K562 (cell line): ENCODE data around the gene UBE2E2. TPM values are rescaled to one million over a fixed set of nuclear protein-coding genes. Genes with fewer than 3 reads are reported as not detected.

ENCODE experiments used
- ATAC-seq: fragments of 200-7000 bp; cut with Tn5 transposase; 3 replicates; pipeline ENCODE4 v1.9.1; 2020; ENCODE audit warnings: moderate library complexity
- BruUV-seq: library from RNA; stranded (reverse); fragments of 400-500 nt; replicated peaks from 2 replicates; lab custom pipeline; 2021; lab: Mats Ljungman, UMichigan
- CTCF ChIA-PET: fragments of 300-600 bp; formaldehyde crosslinking; extraction: SDS; loops from one replicate; lab custom pipeline; 2021; ENCODE audit warnings: low intra/inter-chr PET ratio; lab: Yijun Ruan, JAX
- POLR2A ChIA-PET: fragments of 300-600, 350-650 bp; sonication (Branson Sonifier 250); formaldehyde crosslinking; extraction: SDS; loops from one replicate; lab custom pipeline; 2021; ENCODE audit warnings: antibody characterized with exemption, inconsistent platforms; lab: Yijun Ruan, JAX
- DNase-seq, 4 experiments: peaks; one replicate each; pipeline versions ENCODE4 v3.0.0 to v3.0.0-alpha.2; 2011 to 2018; ENCODE audit warnings: low spot score in 3 of 4, mixed read lengths in 3 of 4; ENCODE audit errors: extremely low read depth in 1 of 4
- FAIRE-seq: peaks from 2 replicates; lab custom pipeline; 2011; peaks lifted over from hg19 to GRCh38; lab: Jason Lieb, UNC
- H2AFZ ChIP-seq: 2 replicates; pipeline ENCODE4 v1.6.0; 2011; ENCODE audit warnings: low read depth, low read length, control low read depth, inconsistent platforms
- H3K27ac ChIP-seq: fragments of 200-600 bp; 3 replicates; pipeline ENCODE4 v1.8.0; 2011; ENCODE audit warnings: low read depth, mild to moderate bottlenecking, control low read depth, inconsistent platforms, low read length, moderate library complexity, mixed read lengths; ENCODE audit errors: extremely low read depth
- H3K27me3 ChIP-seq, 2 experiments: fragments of 300-600 bp in 1 of 2; 2 replicates in 1 of 2; 3 replicates in 1 of 2; pipeline versions ENCODE4 v1.6.0 to v1.8.0; 2011; ENCODE audit warnings: inconsistent platforms in 2 of 2, low read length in 2 of 2, mild to moderate bottlenecking in 1 of 2, mixed read lengths in 1 of 2, moderate library complexity in 1 of 2; ENCODE audit not compliant: control insufficient read depth in 2 of 2, insufficient read depth in 2 of 2
- H3K36me3 ChIP-seq: fragments of 300-600 bp; 3 replicates; pipeline ENCODE4 v1.8.0; 2011; ENCODE audit warnings: mild to moderate bottlenecking, low read length, inconsistent platforms; ENCODE audit not compliant: control insufficient read depth, insufficient read depth
- H3K4me1 ChIP-seq, 2 experiments: fragments of 200-600 bp in 1 of 2; replicated peaks in 1 of 2; 2 replicates in 1 of 2; 3 replicates in 1 of 2; pipeline versions ENCODE4 v1.5.1 to v1.8.0; 2011; ENCODE audit warnings: inconsistent platforms in 2 of 2, low read length in 2 of 2, mild to moderate bottlenecking in 1 of 2, mixed read lengths in 1 of 2, moderate library complexity in 1 of 2; ENCODE audit not compliant: control insufficient read depth in 2 of 2, insufficient read depth in 2 of 2
- H3K4me2 ChIP-seq: 2 replicates; pipeline ENCODE4 v1.6.1; 2011; ENCODE audit warnings: low read length, control low read depth, inconsistent platforms, mixed read lengths; ENCODE audit not compliant: insufficient read depth
- H3K4me3 ChIP-seq: fragments of 200-600 bp; sonication (generic), shearing (Covaris generic); 2 replicates; pipeline ENCODE4 v1.5.1; 2016; ENCODE audit warnings: control low read depth, inconsistent platforms
- H3K79me2 ChIP-seq: fragments of 200-600 bp; 3 replicates; pipeline ENCODE4 v1.8.0; 2011; ENCODE audit warnings: low read length, inconsistent platforms; ENCODE audit not compliant: control insufficient read depth, insufficient read depth
- H3K9ac ChIP-seq, 2 experiments: 2 replicates each; pipeline versions ENCODE4 v1.6.0 to v1.6.1; 2011; ENCODE audit warnings: low read depth in 2 of 2, low read length in 2 of 2, control low read depth in 1 of 2, inconsistent platforms in 1 of 2, mild to moderate bottlenecking in 1 of 2, mixed read lengths in 1 of 2; ENCODE audit not compliant: insufficient read depth in 1 of 2
- H3K9me1 ChIP-seq: one replicate; pipeline ENCODE4 v1.6.0; 2011; ENCODE audit warnings: inconsistent platforms, mild to moderate bottlenecking, low read length, moderate library complexity; ENCODE audit not compliant: control insufficient read depth, insufficient read depth
- H3K9me3 ChIP-seq: replicated peaks from 2 replicates; pipeline ENCODE4 v1.5.1; 2011; ENCODE audit warnings: low read depth, low read length, inconsistent platforms; ENCODE audit not compliant: control insufficient read depth, insufficient read depth
- H4K20me1 ChIP-seq: replicated peaks from 2 replicates; pipeline ENCODE4 v1.6.1; 2011; ENCODE audit warnings: low read length, inconsistent platforms, mixed read lengths; ENCODE audit not compliant: control insufficient read depth, insufficient read depth
- DDX20 ChIP-seq: fragments of 450-650 bp; IDR thresholded peaks from 2 replicates; pipeline ENCODE4 v1.6.1; 2016; ENCODE audit warnings: missing genetic modification characterization, low read depth, mild to moderate bottlenecking, missing compliant biosample characterization, moderate library complexity
- ETS2 ChIP-seq: IDR thresholded peaks from 2 replicates; pipeline ENCODE4 v1.6.1; 2016; ENCODE audit warnings: borderline replicate concordance, missing genetic modification characterization, mild to moderate bottlenecking, moderate library complexity, missing compliant biosample characterization; ENCODE audit not compliant: poor library complexity, severe bottlenecking
- GTF2E2 ChIP-seq: fragments of 200-800 bp; sonication (Bioruptor generic); IDR thresholded peaks from 2 replicates; pipeline ENCODE4 v1.6.1; 2016; ENCODE audit warnings: missing genetic modification characterization, missing compliant biosample characterization
- IFI16 ChIP-seq: fragments of 250-450 bp; sonication (Bioruptor Pico); IDR thresholded peaks from 2 replicates; pipeline ENCODE4 v2.1.2; 2022; ENCODE audit warnings: mild to moderate bottlenecking, inconsistent platforms
- ILK ChIP-seq: fragments of 450-650 bp; IDR thresholded peaks from 2 replicates; pipeline ENCODE4 v1.6.1; 2016; ENCODE audit warnings: missing genetic modification characterization, low read depth, mild to moderate bottlenecking, missing compliant biosample characterization, moderate library complexity, borderline replicate concordance
- MAZ ChIP-seq, 2 experiments: fragments of 450-650 bp in 1 of 2; sonication (generic) in 1 of 2; formaldehyde crosslinking; IDR thresholded peaks in 1 of 2; conservative IDR thresholded peaks in 1 of 2; 2 replicates each; pipeline versions ENCODE4 v1.4.0 to v1.5.0; 2020; ENCODE audit warnings: mild to moderate bottlenecking in 1 of 2, missing genetic modification reagents in 1 of 2
- SNIP1 ChIP-seq: fragments of 450-650 bp; IDR thresholded peaks from 2 replicates; pipeline ENCODE4 v1.7.1; 2017; ENCODE audit warnings: low read depth, mild to moderate bottlenecking
- THRAP3 ChIP-seq: fragments of 450-650 bp; IDR thresholded peaks from 2 replicates; pipeline ENCODE4 v1.6.1; 2016; ENCODE audit warnings: mild to moderate bottlenecking, inconsistent platforms, borderline replicate concordance
- WGBS: fragments of 100-300 bp; shearing (Covaris generic); methylation state at CpG from one replicate; pipeline ENCODE4 v1.1.6; 2016; ENCODE audit warnings: low coverage, mixed read lengths; ENCODE audit not compliant: insufficient coverage; ENCODE audit errors: missing lambda C conversion rate; 5-methylcytosine and 5-hydroxymethylcytosine counted together
- in situ Hi-C: fragments of 300-500 bp; cut with MboI; formaldehyde crosslinking; loops from 4 replicates; pipeline ENCODE4 v1.15.0; 2018; ENCODE audit warnings: inconsistent platforms, mixed read lengths
- intact Hi-C: fragments of 100-400 bp; cut with micrococcal nuclease; formaldehyde crosslinking; loops from 2 replicates; pipeline ENCODE4 v1.14.2; 2022
- polyA plus RNA-seq, 8 experiments: library from polyadenylated mRNA; depleted of rRNA in 4 of 8; stranded (reverse) in 5 of 8; unstranded in 3 of 8; fragments of >200 nt; fragmentation: Nextera tagmentation in 2 of 8; fragmentation: Illumina TruSeq in 1 of 8; extraction: Ambion mirVana in 2 of 8; extraction: Trizol in 1 of 8; gene quantifications; 2 replicates each; pipeline versions ENCODE4 v1.2.1 to v1.2.3, GENCODE V29; 2011 to 2014; ENCODE audit warnings: inconsistent platforms in 1 of 8, missing spikeins in 1 of 8
- total RNA-seq, 7 experiments: library from RNA; depleted of rRNA in 6 of 7; stranded (reverse); fragments of >200 nt in 6 of 7; fragmentation: Illumina TruSeq in 2 of 7; extraction: Trizol in 2 of 7; gene quantifications; 2 replicates each; pipeline versions ENCODE4 v1.2.1 to v1.2.3, GENCODE V29; 2011 to 2021; ENCODE audit warnings: low replicate concordance in 1 of 7
- TF ChIP-seq, protein P1 (sequence below): fragments of 200-600 bp; sonication (generic); IDR thresholded peaks from one replicate; pipeline ENCODE4 v1.6.1; 2012; ENCODE audit warnings: mild to moderate bottlenecking, low read depth, low read length, inconsistent platforms

UBE2E2 gene
- total and polyA plus RNA-seq, 9 of the 15 experiments (the other 6 are each of a cell fraction or from before 2014, with no cell fraction given): 0.22 to 5.1 (median 1.9) TPM

DNA sequence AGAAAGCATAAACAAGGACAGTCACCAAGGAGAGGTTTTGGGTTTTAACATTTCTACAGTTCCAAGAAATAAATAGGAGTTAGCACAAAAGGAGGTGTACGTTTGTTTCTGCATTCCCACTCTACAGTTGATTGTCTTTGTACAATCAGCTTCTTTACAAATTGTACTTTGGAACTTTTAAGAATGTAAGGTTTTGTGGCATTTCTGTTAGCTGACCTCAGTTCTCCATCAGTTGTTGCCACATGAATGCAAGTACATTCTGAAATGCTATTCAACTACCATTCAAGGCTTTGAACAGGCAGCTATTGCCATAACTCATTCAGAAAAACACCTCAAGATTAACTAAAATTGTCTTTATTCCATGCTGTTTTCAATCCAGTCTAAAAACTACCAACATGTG is 349.4 kb downstream of the UBE2E2 start:
- no peak overlapping the region for H3K27ac ChIP-seq
- ChIA-PET CTCF (no interaction called here), POLR2A (interaction anchor here (0.7 kb wide), 1 partner anchor 87 kb away, joined by 3 read pairs; no protein-coding TSS in a partner anchor)
- H3K27me3 ChIP-seq: no peaks in the 10 kb centered on the region
- H3K9me1 ChIP-seq: no peaks in the 10 kb centered on the region
- no peak overlapping the region for H3K4me3 ChIP-seq
- no TSS peak for BruUV-seq
- DNase-seq (no peak), FAIRE-seq (no peak), ATAC-seq (no peak)
- in situ Hi-C loops: no loop called here
- no peaks in the 10 kb centered on the region for H3K4me1 ChIP-seq
- no peak overlapping the region for H3K9ac ChIP-seq
- no peaks in the 10 kb centered on the region for H3K36me3 ChIP-seq
- no peak overlapping the region for H2AFZ ChIP-seq
- WGBS: 0% methylated on average over 1 of the region's 1 CpG
- H3K4me2 ChIP-seq: no peak overlapping the region
- no peaks in the 10 kb centered on the region for H4K20me1 ChIP-seq
- intact Hi-C loops: no loop called here
- H3K79me2 ChIP-seq: no peaks in the 10 kb centered on the region
- H3K9me3 ChIP-seq: no peaks in the 10 kb centered on the region
- TF ChIP-seq IFI16 (CRISPR knock-in tag) (no peak), SNIP1 (no peak), ETS2 (no peak), ILK (no peak), THRAP3 (no peak), GTF2E2 (tag) (no peak), DDX20 (tag) (no peak), MAZ (CRISPR knock-in tag; conservative IDR thresholded peaks at IDR 0.05 in 1 of 2, IDR thresholded peaks at IDR 0.05 in 1 of 2) (no peak)
- TF ChIP-seq, protein P1, sequence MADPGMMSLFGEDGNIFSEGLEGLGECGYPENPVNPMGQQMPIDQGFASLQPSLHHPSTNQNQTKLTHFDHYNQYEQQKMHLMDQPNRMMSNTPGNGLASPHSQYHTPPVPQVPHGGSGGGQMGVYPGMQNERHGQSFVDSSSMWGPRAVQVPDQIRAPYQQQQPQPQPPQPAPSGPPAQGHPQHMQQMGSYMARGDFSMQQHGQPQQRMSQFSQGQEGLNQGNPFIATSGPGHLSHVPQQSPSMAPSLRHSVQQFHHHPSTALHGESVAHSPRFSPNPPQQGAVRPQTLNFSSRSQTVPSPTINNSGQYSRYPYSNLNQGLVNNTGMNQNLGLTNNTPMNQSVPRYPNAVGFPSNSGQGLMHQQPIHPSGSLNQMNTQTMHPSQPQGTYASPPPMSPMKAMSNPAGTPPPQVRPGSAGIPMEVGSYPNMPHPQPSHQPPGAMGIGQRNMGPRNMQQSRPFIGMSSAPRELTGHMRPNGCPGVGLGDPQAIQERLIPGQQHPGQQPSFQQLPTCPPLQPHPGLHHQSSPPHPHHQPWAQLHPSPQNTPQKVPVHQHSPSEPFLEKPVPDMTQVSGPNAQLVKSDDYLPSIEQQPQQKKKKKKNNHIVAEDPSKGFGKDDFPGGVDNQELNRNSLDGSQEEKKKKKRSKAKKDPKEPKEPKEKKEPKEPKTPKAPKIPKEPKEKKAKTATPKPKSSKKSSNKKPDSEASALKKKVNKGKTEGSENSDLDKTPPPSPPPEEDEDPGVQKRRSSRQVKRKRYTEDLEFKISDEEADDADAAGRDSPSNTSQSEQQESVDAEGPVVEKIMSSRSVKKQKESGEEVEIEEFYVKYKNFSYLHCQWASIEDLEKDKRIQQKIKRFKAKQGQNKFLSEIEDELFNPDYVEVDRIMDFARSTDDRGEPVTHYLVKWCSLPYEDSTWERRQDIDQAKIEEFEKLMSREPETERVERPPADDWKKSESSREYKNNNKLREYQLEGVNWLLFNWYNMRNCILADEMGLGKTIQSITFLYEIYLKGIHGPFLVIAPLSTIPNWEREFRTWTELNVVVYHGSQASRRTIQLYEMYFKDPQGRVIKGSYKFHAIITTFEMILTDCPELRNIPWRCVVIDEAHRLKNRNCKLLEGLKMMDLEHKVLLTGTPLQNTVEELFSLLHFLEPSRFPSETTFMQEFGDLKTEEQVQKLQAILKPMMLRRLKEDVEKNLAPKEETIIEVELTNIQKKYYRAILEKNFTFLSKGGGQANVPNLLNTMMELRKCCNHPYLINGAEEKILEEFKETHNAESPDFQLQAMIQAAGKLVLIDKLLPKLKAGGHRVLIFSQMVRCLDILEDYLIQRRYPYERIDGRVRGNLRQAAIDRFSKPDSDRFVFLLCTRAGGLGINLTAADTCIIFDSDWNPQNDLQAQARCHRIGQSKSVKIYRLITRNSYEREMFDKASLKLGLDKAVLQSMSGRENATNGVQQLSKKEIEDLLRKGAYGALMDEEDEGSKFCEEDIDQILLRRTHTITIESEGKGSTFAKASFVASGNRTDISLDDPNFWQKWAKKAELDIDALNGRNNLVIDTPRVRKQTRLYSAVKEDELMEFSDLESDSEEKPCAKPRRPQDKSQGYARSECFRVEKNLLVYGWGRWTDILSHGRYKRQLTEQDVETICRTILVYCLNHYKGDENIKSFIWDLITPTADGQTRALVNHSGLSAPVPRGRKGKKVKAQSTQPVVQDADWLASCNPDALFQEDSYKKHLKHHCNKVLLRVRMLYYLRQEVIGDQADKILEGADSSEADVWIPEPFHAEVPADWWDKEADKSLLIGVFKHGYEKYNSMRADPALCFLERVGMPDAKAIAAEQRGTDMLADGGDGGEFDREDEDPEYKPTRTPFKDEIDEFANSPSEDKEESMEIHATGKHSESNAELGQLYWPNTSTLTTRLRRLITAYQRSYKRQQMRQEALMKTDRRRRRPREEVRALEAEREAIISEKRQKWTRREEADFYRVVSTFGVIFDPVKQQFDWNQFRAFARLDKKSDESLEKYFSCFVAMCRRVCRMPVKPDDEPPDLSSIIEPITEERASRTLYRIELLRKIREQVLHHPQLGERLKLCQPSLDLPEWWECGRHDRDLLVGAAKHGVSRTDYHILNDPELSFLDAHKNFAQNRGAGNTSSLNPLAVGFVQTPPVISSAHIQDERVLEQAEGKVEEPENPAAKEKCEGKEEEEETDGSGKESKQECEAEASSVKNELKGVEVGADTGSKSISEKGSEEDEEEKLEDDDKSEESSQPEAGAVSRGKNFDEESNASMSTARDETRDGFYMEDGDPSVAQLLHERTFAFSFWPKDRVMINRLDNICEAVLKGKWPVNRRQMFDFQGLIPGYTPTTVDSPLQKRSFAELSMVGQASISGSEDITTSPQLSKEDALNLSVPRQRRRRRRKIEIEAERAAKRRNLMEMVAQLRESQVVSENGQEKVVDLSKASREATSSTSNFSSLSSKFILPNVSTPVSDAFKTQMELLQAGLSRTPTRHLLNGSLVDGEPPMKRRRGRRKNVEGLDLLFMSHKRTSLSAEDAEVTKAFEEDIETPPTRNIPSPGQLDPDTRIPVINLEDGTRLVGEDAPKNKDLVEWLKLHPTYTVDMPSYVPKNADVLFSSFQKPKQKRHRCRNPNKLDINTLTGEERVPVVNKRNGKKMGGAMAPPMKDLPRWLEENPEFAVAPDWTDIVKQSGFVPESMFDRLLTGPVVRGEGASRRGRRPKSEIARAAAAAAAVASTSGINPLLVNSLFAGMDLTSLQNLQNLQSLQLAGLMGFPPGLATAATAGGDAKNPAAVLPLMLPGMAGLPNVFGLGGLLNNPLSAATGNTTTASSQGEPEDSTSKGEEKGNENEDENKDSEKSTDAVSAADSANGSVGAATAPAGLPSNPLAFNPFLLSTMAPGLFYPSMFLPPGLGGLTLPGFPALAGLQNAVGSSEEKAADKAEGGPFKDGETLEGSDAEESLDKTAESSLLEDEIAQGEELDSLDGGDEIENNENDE: no peak
